HG02678 (cell line): ENCODE results near the gene TACSTD2.
"Not testable (repeated sequence)": the region's sequence is repeated elsewhere in the genome, so short reads cannot be mapped to it uniquely, and the experiment has no call there.

Experiments used
- ATAC-seq: cut with Tn5 transposase; IDR thresholded peaks from one replicate; pipeline ENCODE4 v1.9.1; 2021; ENCODE audit warnings: mild to moderate bottlenecking, moderate library complexity; ENCODE audit not compliant: unreplicated experiment

TACSTD2 gene

DNA sequence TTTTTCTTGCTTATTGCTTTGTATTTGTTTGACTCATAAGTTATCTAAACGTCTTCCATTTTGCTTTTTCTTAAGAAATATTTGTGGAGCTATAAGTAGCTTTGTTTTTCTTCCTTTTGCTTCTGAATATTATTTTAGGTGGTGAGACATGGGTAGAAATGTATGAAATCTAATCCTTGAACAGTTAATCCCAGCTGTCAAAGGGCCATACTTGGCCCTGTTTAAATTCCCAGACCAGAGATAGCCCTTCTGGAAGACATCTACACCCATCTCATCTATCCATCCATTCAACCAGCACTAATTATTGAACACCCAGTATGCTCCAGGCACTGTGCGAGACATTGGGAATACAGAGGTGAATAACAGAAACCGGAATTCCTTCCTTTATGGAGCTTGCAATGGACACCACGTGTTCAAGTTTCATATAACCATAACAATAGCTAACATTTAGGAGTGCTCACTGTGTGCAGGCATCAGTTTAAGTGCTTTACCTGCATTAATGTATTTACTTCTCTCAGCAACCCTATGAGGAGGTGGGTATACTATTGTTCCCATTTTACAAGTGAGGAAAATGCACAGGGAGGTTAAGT is 8.7 kb downstream of the TACSTD2 start:
- no peak for ATAC-seq

GRCh38 chr1:58566339-58566738 is 10.7 kb downstream of the TACSTD2 start:
- ATAC-seq, result no peak

- ATAC-seq, result not testable (repeated sequence)
These were observed 13.3 kb downstream of the TACSTD2 start for GRCh38 chr1:58563715-58564114.

- ATAC-seq, result no peak
These were observed 15.4 kb downstream of the TACSTD2 start for GRCh38 chr1:58561633-58562032.

GRCh38 chr1:58555393-58555792 is 21.7 kb downstream of the TACSTD2 start:
- no peak for ATAC-seq

DNA sequence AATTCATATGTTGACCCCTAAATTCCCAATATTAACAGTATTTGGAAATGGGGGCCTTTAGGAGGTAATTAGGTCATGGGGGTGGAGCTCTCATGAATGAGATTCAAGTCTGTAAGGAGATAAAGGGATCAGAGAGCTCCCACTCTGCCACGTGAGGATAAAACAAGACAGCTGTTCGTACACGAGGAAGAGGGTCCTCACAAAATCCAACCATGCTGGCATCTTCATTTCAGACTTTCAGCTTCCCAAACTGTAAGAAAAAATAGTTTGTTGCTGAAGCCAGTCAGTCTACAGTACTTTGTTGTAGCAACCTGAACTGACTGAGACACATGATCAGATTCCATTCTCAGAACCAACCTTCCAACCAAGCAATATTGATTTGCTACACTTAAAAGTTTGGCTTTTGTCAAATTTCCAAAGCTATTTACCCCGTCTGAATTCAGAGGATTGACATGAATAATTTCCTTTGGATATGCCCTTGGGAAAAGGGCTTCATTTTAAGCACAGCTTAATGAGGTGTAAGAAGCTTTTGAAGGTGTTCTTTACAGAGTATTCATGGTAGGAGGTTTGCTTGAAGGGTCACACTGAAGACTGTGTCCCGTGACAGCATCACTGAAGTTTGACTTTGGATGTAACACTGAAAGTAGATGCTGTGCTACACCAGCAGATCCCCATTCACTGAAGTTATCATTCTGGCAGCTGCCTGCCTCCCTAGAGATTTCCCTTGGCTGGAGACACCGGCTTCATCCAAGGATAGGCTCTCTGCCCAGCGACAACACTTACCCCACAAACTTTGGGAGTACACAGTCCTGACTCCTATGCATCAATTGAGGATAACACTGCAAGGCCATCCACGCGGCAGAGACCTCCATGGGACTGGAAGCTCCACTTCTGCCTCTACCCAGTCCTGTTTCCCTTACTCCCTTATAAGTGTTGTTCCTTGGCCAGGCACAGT is 25.6 kb downstream of the TACSTD2 start:
- ATAC-seq, result no peak

- ATAC-seq, result not testable (repeated sequence)
These were observed 27.8 kb downstream of the TACSTD2 start for GRCh38 chr1:58549291-58549690.

DNA sequence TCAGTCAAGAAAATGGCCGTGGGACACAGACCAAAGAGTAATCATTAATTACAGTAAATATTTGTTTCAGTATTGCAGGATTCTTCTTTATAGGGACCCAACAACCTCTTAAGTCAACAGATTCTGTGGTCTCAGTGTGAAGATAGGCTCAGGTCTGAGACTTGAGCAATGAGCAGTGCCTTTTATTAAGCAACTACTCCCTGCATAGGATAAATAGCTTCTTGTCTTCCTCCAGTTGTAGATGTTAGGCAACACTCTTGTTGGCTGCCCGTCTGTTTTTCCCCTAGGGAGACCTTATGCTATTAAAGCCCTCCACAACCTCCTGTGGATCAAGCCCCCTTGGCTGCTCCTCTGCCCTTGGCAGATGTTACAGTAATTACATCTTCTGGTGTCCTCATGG is 28.7 kb downstream of the TACSTD2 start:
- no peak for ATAC-seq

DNA sequence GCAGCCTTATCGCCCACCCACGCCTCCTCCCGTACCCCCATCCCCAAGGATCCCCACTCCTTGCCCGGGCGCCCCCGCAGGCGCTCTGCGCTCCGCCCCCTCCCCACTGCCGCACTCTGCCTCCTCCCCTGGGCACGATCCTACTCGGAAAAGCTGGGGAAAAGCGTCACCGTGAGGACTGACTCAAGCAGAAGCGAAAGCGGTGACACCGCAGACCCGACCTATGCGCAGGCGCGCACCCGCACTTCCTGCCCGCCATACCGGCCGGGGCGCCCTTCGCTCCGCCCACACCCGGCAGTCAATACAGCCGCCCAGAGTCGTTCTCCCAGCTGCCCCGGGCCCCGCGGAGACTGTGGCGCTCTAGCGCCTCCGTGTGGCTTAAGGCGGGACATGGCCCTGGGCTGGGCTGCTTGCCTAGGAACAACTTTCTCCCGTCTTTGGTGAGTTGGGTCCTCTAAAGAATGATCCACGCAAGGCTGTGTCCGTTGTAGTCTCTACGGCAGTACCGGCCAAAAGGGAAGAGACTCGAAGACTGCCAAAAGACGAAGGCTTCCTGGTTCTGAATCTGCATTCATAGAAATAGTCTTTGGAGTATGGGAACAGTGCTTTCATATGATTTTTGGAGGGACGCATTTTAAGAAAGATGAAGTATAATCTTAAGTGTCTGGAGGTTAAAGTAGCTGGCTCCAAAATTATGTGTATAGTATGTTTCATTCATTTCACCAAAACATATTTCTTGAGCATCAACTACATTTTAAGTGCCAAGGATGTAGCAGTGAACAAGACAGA is 30.3 kb downstream of the TACSTD2 start, which contains the start of gene OMA1:
TSS of gene OMA1 (minus strand) at position 207 of the 789 bp plus-strand sequence. CDS start 7,432 bp downstream, outside the sequence.
- peak; percentile 92 for ATAC-seq

DNA sequence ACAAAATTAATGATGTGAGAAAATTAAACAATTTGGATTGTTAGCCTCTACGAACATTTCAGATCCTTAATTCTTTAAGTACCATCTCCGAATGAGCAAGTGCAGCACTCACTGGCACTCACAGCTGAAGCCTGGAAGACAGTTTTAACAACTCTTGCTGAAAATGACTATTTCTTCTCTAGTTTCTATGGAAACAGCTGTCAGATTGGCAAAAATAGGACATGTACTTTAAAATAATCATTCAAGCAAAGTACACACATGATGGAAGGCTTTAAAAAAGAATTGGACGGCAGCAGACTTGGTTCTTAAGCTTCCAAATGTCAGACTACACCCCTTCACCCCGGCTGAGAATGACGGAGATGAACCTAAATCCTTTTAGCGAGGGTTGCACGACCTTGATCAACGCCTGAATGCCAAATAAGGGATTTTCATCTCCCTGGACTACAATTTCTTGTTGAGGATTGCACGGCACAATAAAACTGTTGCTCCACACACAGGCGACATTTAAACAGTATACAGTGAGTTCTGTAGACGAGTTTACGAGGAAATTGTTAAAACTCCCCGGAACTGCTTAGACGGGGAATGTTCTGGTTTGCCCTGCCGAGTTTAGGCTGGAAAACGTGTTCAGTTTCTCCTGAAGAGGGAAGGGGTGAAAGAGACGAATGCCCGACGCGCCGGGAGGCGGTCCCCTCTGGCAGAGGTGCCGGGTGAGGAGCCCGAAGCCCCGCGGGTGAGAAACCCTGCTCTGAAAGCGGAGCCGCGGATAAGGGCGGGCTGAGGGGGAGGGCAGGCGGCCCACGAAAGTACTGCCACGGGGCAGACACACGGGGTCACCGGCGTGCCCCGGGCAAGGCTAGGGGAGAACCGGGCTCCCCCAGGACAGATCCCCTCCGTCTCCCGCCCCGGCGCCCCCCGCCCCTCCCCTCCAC is 31.2 kb downstream of the TACSTD2 start:
- ATAC-seq, result peak; percentile 57

DNA sequence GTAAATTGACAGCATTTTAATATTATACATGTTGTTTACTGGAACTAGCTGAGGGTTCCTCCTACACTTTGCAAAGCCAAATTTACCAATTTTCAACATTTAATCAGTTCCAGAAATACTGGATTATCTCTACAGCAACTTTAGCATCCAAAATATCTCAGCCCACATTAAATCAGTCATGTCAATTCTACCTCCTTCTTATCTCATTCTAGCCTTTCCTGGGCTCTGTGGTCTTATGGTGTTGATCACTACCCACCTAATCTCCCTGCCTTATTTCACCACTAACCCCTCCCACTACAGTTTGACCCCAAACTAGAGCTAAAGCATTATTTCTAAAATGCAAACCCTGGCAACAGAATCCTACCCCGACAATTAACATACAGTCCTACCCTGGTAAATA is 33.8 kb downstream of the TACSTD2 start:
- no peak for ATAC-seq

GRCh38 chr1:58539553-58539952 is 37.5 kb downstream of the TACSTD2 start:
- no peak for ATAC-seq

- ATAC-seq, result no peak
These were observed 38.2 kb downstream of the TACSTD2 start for GRCh38 chr1:58538821-58539220.

- ATAC-seq, result not testable (repeated sequence)
These were observed 45.2 kb downstream of the TACSTD2 start for GRCh38 chr1:58531842-58532241.

- no peak for ATAC-seq
These were observed 47.8 kb downstream of the TACSTD2 start for GRCh38 chr1:58529284-58529683.

GRCh38 chr1:58528518-58528917 is 48.5 kb downstream of the TACSTD2 start:
- no peak for ATAC-seq
